ENCODE data around the gene STAMBP. TPM values are rescaled to one million over a fixed set of nuclear protein-coding genes. Genes with fewer than 3 reads are reported as not detected.

Gene STAMBP
- polyA plus RNA-seq, 12 donors: 20.9 to 52.3 (median 46.7) TPM; not detected in 1

DNA sequence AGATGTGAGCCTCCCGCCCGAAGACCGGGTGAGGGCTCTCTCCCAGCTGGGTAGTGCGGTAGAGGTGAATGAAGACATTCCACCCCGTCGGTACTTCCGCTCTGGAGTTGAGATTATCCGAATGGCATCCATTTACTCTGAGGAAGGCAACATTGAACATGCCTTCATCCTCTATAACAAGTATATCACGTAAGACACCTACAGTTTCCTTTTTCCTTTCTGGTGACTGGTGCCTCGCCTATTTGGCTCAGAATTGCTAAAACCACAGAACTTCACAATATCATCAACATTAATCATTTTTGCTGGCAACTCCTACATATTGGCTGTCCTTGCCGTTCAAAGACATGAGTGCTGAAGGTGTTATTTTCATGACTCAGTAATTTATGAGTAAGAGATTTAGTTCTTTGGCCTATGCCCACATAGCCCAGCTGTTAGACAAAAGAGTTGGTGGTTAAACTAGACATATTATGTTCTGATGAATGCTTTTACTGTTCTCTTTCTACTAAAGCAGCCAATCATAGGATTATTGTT lies 2.2 kb downstream of the STAMBP start:
- no peak for DNase-seq

DNA sequence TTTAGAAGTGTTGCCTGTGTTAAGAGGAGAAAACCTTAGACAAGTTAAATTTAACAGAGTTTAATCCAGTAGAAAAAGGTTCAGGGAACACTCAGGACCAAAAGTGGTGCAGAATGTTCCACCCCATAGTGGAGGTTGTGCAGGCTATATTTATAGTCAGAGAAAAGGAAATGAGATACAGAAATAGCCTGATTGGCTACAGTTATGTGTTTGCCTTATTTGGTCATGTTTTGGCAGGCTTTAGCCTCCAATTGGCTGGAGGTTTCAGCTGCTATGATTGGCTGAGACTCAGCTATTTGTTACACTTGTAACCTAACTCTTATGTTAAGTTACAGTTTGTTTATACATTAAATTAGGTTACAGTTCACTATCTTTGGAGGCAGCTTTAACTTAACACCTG lies 4.2 kb downstream of the STAMBP start:
- peak; percentile 24 for DNase-seq

- DNase-seq: no peak
Measured at GRCh38 chr2:73836141-73836943, 7.6 kb downstream of the STAMBP start.

DNA sequence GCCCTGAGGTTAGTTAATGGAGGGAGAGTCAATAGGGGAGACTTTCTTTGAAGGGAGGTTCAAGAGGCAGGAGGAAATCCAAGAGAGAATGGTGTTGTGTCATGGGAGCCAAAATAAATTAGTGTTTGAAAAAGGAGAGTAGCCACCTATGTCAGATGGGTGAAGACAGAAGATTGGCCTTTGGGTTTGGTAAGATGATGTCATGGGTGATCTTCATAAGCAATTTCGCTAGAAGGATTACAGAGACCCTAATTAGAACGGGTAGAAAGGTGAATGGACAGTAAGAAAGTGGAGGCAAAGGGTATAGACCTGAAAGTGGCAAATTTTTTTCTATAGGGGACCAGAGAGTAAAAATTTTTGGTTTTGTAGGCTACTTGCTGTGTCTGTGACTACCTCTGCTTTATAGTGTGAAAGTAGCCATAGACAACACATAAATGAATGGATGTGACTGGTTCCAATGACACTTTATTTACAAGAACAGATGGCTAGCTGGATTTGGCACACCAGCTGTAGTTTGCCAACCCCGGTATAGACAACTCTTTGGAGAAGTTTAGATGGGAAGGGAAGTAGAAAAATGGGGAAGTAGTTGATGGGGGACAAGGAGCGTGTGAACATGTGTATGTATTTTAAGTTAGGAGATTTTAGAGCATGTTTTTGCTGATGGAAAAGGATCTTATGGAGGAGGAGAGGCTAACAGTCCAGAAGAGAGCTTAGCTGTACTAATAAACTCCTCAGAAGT lies 9.3 kb downstream of the STAMBP start:
- DNase-seq: no peak

GRCh38 chr2:73838889-73839534 lies 10.3 kb downstream of the STAMBP start:
- DNase-seq: no peak

- DNase-seq: no peak
Measured at GRCh38 chr2:73839653-73840411, 11.1 kb downstream of the STAMBP start.

- DNase-seq: no peak
Measured at GRCh38 chr2:73841912-73842738, 13.4 kb downstream of the STAMBP start.

GRCh38 chr2:73842739-73843019 lies 13.9 kb downstream of the STAMBP start:
- no peak for DNase-seq

GRCh38 chr2:73844087-73844486 lies 15.3 kb downstream of the STAMBP start:
- DNase-seq: no peak

DNA sequence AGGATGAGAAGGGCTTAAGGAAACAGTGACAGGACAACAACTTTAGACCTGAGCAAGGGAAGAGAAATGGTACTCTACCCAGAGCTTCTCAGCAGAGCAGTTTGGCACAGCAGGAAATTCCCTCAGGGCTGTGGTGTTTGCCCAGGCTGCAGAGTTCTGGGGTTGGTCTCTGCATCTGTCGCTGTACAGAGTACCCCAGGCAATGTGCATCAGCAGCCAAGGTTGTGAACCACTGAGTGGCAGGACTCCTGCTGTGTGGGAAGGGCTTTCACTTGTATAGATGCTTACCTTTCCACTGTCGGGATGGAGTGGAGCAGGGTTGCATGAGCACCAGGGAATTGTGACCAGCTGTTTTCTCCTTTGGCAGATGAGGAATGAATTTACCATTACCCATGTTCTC lies 21.2 kb downstream of the STAMBP start:
- DNase-seq: no peak

GRCh38 chr2:73851274-73851673 lies 22.5 kb downstream of the STAMBP start:
- DNase-seq: no peak

GRCh38 chr2:73852020-73852419 lies 23.3 kb downstream of the STAMBP start:
- no peak for DNase-seq

DNA sequence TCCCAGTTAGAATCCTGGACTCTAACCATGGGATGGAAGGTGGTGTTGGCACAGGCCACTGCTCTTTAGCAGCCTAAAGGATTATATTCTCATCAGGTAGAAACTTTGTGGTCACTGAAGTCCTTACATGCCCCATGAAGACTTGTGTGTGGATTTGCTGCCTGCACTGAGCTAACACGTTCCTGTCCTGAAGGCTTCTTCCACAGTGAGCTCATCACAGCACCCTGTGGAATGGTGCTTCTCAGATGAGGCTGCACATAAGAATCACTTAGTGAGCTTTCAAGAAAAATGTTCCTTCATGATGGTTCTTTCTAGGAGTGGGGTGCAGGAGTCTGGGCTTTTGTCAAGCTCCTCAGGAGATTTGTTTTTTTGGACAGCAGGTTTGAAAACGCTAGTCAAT lies 26.8 kb downstream of the STAMBP start:
- no peak for DNase-seq

- no peak for DNase-seq
Measured at GRCh38 chr2:73856214-73856613, 27.5 kb downstream of the STAMBP start.

DNA sequence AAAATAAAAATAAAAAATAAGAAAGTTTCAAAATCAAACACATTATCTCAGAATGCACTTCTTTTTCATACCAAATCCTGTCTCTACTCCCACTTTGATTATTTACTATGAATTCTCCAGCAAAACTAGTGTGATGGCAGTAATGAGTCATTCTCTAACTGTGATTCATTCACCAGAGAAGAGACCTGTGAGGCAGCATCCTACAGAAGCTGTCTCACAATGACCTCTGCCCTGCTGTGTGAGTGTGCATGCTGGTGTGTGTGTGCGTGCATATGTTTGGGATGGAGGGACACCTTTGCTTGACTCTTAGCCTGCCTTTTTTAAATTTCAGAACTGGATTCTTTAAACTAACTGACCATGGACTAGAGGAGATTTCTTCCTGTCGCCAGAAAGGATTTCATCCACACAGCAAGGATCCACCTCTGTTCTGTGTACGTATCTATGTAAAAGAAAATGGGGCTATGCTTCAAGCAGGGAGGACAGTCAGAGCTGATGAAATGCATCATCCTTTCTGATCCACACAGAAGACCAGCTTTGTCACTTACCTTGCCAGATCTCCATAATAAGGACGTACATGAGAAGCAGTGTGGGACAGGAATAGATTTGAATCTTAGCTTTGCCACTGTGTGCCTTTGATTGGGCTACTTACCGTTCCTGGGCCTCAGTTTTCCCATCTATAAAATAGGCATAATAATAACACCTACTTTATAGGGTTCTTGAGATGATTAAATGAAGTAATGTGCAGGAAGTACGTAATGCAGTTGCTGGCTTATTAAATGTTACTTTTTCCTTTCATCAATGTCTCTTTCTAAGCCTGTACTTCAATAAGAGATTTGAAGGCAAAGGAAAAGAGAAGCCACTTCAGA lies 31.2 kb downstream of the STAMBP start:
- DNase-seq: no peak

DNA sequence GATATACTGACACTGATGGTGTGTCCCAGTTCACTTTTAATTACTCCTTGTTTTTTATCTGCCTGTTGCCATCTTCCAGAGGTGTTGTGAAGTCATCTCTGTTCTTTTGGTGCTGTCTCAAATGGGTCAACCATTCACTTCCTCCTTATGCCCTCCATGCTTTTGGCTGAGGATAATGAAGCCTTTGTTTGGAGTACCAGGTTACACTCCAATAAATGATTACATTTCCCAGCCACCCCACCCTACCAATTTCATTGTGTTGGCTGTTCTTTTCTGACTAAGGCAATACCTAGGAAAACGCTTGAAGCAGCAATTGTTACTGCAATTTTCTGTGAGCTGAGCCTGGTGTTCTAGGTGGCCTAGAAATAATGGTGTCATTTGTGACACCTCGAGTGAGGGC lies 34.2 kb downstream of the STAMBP start:
- DNase-seq: no peak

- DNase-seq: no peak
Measured at GRCh38 chr2:73868204-73868978, 39.6 kb downstream of the STAMBP start.

DNA sequence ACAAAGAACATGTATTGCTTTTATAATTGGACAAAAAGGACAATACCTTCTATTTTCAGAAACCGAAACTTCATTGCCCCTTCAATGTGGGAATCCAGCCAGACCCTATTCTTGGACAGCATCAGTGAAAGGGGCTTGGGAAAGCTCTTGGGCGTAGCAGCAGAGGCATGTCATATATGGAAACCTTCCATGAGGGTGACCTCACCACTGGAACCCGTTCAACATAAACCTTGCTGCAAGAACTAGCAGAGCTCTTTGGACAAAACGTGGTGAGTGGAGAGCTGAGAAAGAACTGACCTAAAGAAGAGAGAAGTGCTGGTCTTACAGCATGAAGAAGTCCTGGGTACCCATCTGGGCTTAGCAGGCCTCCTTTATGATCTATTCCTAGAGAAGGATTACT lies 41.3 kb downstream of the STAMBP start:
- peak; percentile 92 for DNase-seq
